RWPE2 (cell line): ENCODE results near the gene MAOB.

Source experiments
- ATAC-seq: fragments of 200-7000 bp; cut with Tn5 transposase; 3 replicates; pipeline ENCODE4 v1.9.1; 2021; ENCODE audit warnings: low read depth
- DNase-seq: peaks from one replicate; pipeline ENCODE4 v3.0.0-alpha.2; 2020; ENCODE audit warnings: low spot score
- H3K27ac ChIP-seq: fragments of 450-650 bp; 2 replicates; pipeline ENCODE4 v1.5.1; 2017; ENCODE audit warnings: mild to moderate bottlenecking; ENCODE audit not compliant: poor library complexity, severe bottlenecking
- H3K27me3 ChIP-seq: fragments of 250-450 bp; sonication (Bioruptor Pico); 2 replicates; pipeline ENCODE4 v1.5.1; 2021; ENCODE audit warnings: mild to moderate bottlenecking, moderate library complexity; ENCODE audit not compliant: insufficient read depth, poor library complexity, severe bottlenecking
- H3K36me3 ChIP-seq: fragments of 250-450 bp; sonication (Bioruptor Pico); 2 replicates; pipeline ENCODE4 v1.5.1; 2020; ENCODE audit warnings: low read depth, mild to moderate bottlenecking, moderate library complexity
- H3K4me1 ChIP-seq: fragments of 250-450 bp; sonication (Bioruptor Pico); 2 replicates; pipeline ENCODE4 v1.5.1; 2021; ENCODE audit warnings: mild to moderate bottlenecking, moderate library complexity; ENCODE audit not compliant: insufficient read depth, poor library complexity, severe bottlenecking
- H3K4me3 ChIP-seq: fragments of 250-450 bp; sonication (Bioruptor Pico); 2 replicates; pipeline ENCODE4 v1.5.1; 2021; ENCODE audit warnings: mild to moderate bottlenecking, moderate library complexity; ENCODE audit not compliant: severe bottlenecking
- H3K9me3 ChIP-seq: fragments of 250-450 bp; sonication (Bioruptor Pico); 2 replicates; pipeline ENCODE4 v1.5.1; 2021; ENCODE audit warnings: mild to moderate bottlenecking, moderate library complexity; ENCODE audit not compliant: severe bottlenecking
- TF ChIP-seq, protein P1 (sequence below): fragments of 450-650 bp; IDR thresholded peaks from one replicate; pipeline ENCODE4 v1.5.1; 2017; ENCODE audit warnings: mild to moderate bottlenecking, moderate library complexity; ENCODE audit not compliant: poor library complexity, severe bottlenecking

The MAOB gene

DNA sequence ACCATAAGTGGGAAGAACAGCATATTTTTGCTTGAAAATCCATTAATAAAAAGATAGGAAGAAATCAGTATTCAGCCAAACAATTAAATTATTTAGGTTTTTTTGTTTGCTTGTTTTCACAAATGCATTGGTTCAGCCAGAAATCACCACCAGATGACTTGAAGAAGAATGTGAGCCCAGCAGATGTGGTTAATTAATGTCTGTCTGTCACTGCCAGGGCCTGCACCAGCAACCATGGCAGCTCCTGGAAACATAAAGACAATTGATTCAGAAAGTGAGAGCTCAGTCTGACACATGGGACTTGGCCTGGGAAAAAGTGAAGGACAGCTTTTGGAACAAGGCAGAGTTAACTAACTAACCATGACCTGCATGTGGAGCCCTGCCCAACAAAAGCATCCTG, 74.0 kb downstream of the MAOB start:
- Histone ChIP-seq H3K27me3 (no peaks in the 10 kb centered on the region), H3K36me3 (no peaks in the 10 kb centered on the region), H3K27ac (no peak overlapping the region), H3K4me3 (no peak overlapping the region), H3K4me1 (no peaks in the 10 kb centered on the region), H3K9me3 (no peaks in the 10 kb centered on the region)
- no peak for ATAC-seq
- no peak for DNase-seq
- TF ChIP-seq, protein P1, sequence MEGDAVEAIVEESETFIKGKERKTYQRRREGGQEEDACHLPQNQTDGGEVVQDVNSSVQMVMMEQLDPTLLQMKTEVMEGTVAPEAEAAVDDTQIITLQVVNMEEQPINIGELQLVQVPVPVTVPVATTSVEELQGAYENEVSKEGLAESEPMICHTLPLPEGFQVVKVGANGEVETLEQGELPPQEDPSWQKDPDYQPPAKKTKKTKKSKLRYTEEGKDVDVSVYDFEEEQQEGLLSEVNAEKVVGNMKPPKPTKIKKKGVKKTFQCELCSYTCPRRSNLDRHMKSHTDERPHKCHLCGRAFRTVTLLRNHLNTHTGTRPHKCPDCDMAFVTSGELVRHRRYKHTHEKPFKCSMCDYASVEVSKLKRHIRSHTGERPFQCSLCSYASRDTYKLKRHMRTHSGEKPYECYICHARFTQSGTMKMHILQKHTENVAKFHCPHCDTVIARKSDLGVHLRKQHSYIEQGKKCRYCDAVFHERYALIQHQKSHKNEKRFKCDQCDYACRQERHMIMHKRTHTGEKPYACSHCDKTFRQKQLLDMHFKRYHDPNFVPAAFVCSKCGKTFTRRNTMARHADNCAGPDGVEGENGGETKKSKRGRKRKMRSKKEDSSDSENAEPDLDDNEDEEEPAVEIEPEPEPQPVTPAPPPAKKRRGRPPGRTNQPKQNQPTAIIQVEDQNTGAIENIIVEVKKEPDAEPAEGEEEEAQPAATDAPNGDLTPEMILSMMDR = no peak

GRCh38 chrX:43805579-43805978, 76.7 kb downstream of the MAOB start:
- Histone ChIP-seq H3K4me1 (no peaks in the 10 kb centered on the region), H3K4me3 (no peak overlapping the region), H3K27me3 (no peaks in the 10 kb centered on the region), H3K9me3 (no peaks in the 10 kb centered on the region), H3K27ac (no peak overlapping the region), H3K36me3 (no peaks in the 10 kb centered on the region)
- TF ChIP-seq, protein P1 = no peak
- ATAC-seq = no peak
- no peak for DNase-seq

DNA sequence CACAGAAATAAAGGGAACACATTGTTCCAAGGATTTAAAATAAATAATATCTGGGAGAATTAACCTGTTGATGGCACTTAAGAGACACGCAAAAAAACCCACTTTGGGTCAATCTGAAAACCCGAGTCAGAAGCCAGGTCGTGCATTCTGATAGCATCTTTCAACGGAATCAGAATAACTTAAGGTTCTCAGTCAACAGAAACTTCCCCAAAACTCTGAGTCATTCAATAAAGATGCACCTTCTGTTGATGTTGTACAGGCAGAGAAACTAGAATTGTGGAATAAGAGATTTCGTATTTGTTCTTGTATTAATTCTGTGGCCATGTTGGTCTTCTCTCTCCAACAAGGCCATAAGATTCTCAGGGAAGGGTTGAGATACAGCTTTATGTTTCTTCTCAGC, 78.2 kb downstream of the MAOB start:
- Histone ChIP-seq H3K4me3 (no peak overlapping the region), H3K4me1 (no peaks in the 10 kb centered on the region), H3K27me3 (no peaks in the 10 kb centered on the region), H3K9me3 (no peaks in the 10 kb centered on the region), H3K27ac (no peak overlapping the region), H3K36me3 (no peaks in the 10 kb centered on the region)
- TF ChIP-seq, protein P1 = no peak
- ATAC-seq (no peak), DNase-seq (no peak)

DNA sequence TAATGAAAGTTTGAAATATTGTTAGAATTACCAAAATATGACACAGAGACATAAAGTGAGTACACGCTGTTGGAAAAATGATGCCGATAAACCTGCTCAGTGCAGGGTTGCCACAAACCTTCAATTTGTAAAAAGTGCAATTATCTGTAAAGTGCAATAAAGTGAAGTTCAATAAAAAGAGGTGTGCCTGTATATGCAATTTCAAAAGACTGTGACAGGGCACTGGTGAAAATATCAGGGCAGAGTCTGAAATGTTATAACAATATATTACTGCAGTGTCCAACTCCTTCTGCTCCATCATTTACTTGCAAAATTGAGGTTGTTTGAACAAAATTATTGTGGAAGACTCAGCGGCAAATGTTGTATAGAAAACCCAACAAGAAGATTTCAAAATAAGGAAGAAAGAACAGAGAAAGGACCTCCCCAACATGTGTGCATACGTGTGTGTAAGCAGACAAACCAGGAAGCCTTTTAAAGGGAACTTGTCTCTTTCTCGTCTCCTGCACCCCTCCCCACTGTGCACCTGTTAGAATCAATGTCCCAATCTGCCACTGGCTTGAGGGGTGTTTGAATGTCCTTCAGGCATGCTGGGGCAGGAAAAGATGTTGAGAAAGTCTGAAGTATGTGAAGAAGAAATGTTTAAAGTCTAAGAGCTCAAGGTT, 96.2 kb downstream of the MAOB start:
- no peaks in the 10 kb centered on the region for H3K36me3 ChIP-seq
- H3K9me3 ChIP-seq = no peaks in the 10 kb centered on the region
- no peaks in the 10 kb centered on the region for H3K27me3 ChIP-seq
- no peak overlapping the region for H3K4me3 ChIP-seq
- no peak overlapping the region for H3K27ac ChIP-seq
- no peaks in the 10 kb centered on the region for H3K4me1 ChIP-seq
- ATAC-seq (no peak), DNase-seq (no peak)
- TF ChIP-seq, protein P1 = no peak

DNA sequence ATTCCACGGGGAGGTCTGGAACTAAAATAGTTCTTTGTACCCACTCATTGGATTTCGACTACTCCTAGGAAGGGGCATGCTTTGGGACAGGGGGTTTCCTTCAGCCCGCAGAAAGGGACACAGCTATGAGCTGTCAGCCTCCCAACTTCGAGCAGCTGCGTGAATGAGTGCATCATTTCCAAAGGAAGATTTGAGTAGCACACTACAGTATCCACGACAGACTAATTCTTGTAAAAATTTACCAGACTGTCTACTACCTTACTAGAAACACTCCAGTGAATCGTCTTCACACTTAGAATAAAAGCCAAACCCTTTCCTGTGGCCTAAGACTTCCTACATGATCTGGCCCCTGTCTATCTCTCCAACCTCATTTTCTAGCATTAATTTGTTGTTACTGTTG, 124.2 kb downstream of the MAOB start:
- ATAC-seq (no peak), DNase-seq (no peak)
- no peak overlapping the region for H3K4me3 ChIP-seq
- TF ChIP-seq, protein P1 = no peak
- no peaks in the 10 kb centered on the region for H3K27me3 ChIP-seq
- H3K27ac ChIP-seq = no peak overlapping the region
- H3K36me3 ChIP-seq = no peaks in the 10 kb centered on the region
- no peaks in the 10 kb centered on the region for H3K4me1 ChIP-seq
- H3K9me3 ChIP-seq = no peaks in the 10 kb centered on the region
